Gastroesophageal sphincter (tissue), 4 donors: ENCODE measurements around the gene UNKL. TPM values are rescaled to one million over a fixed set of nuclear protein-coding genes. Genes with fewer than 3 reads are reported as not detected.

Source experiments
- ATAC-seq: fragments of 150-250 bp; one replicate; pipeline ENCODE4 v1.9.1; 2016; ENCODE audit warnings: mild to moderate bottlenecking, moderate library complexity
- H3K27ac ChIP-seq, 4 donors: fragments of 200-600 bp; sonication (generic) in 3 of 4; 1 replicate in 3 of 4; 2 replicates in 1 of 4; pipeline ENCODE4 v1.5.1; 2016 to 2019
- H3K27me3 ChIP-seq: fragments of 200-600 bp; sonication (generic); one replicate; pipeline ENCODE4 v1.5.1; 2019
- H3K36me3 ChIP-seq, 2 donors: fragments of 200-600 bp; sonication (generic); one replicate each; pipeline ENCODE4 v1.5.1; 2019; ENCODE audit warnings: control low read depth in 1 of 2
- H3K4me1 ChIP-seq, 3 donors: fragments of 200-600 bp; sonication (generic); 1 replicate in 2 of 3; 2 replicates in 1 of 3; pipeline ENCODE4 v1.5.1; 2016 to 2019; ENCODE audit warnings: control low read depth in 2 of 3
- H3K4me3 ChIP-seq, 2 donors: fragments of 200-600 bp; sonication (generic); one replicate each; pipeline ENCODE4 v1.5.1; 2019; ENCODE audit warnings: mild to moderate bottlenecking in 1 of 2, moderate library complexity in 1 of 2
- H3K9me3 ChIP-seq, 3 donors: fragments of 200-600 bp; sonication (generic); one replicate each; pipeline ENCODE4 v1.5.1; 2017 to 2019; ENCODE audit warnings: control low read depth in 2 of 3
- EP300 ChIP-seq: sonication (generic); formaldehyde crosslinking; IDR thresholded peaks from one replicate; pipeline ENCODE4 v1.6.1; 2017; ENCODE audit warnings: antibody characterized with exemption, mild to moderate bottlenecking
- POLR2A ChIP-seq, 2 donors: fragments of 450-650 bp; IDR thresholded peaks; one replicate each; pipeline ENCODE4 v1.6.1; 2017; ENCODE audit warnings: antibody characterized with exemption in 2 of 2, mild to moderate bottlenecking in 2 of 2, moderate library complexity in 1 of 2
- POLR2AphosphoS5 ChIP-seq: sonication (generic); formaldehyde crosslinking; IDR thresholded peaks from one replicate; pipeline ENCODE4 v1.6.1; 2017; ENCODE audit warnings: antibody characterized with exemption
- WGBS, 2 donors: methylation state at CpG; one replicate each; pipeline ENCODE4 v1.1.5; 2018; ENCODE audit warnings: low coverage in 1 of 2; 5-methylcytosine and 5-hydroxymethylcytosine counted together
- total RNA-seq, 4 donors: library from RNA; depleted of rRNA; stranded (reverse); fragments of >200 nt; gene quantifications; one replicate each; pipeline ENCODE4 v1.1.0, GENCODE V29; 2016
- TF ChIP-seq, protein P1 (sequence below), 4 experiments: fragments of 200-600 bp in 2 of 4; fragments of 450-650 bp in 2 of 4; sonication (generic) in 1 of 4; IDR thresholded peaks; one replicate each; pipeline ENCODE4 v1.5.1; 2017 to 2019; ENCODE audit warnings: antibody characterized with exemption in 4 of 4, mild to moderate bottlenecking in 2 of 4, moderate library complexity in 2 of 4

Gene UNKL
- total RNA-seq, 4 donors from 2014 or later: 12.3 to 29.4 (median 16.4) TPM

DNA sequence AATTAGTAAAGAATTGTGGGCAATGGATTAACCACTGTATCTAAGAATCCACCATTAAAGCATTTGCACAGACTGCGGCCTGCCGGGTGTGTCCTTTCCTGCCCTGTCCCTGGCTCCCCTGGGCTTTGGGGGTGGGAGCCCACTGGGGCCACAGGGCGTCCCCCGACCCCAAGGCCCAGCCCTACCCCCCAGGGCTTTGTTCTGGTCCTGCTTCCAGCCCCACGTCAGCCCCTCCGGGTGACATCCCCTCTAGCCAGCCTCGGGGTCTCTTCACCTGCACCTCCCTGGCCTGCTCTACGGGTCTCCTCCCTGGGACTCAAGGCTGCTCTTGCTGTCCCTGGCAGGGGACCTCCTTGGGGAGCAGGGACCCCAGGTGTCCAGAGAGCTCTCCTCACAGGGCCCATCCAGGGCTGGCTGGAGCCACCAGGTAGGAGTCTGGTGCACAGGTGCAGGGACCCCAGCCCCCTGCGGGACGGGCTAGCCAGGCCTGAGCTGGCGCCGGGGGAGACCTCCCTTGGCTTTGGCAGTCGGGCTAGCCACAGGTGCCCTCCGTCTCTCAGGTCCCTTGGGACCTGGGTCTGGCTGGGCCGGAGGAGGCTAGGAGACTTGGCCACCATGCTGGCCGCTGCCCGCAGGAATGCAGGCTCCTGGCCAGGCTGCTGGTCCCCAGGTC is 87.4 kb downstream of the UNKL start:
- peaks cover 0 to 10% (median 7%) of the 10 kb centered on the region in 3 donors for H3K4me1 ChIP-seq
- ATAC-seq: no peak
- peaks cover 0 to 56% of the 10 kb centered on the region in 2 donors for H3K36me3 ChIP-seq
- H3K4me3 ChIP-seq: no peak overlapping the region
- TF ChIP-seq EP300: no peak
- TF ChIP-seq POLR2A (IDR thresholded peaks at IDR 0.05): no peak
- TF ChIP-seq POLR2AphosphoS5: no peak
- no CpG with 5 or more reads among the region's 17 CpGs for WGBS, 2 donors
- H3K27me3 ChIP-seq: peaks cover 18% of the 10 kb centered on the region
- H3K9me3 ChIP-seq: peaks cover 0 to 10% (median 0%) of the 10 kb centered on the region in 3 donors
- no peak overlapping the region for H3K27ac ChIP-seq

- no peak for ATAC-seq
Observed at GRCh38 chr16:1326391-1326790, 88.1 kb downstream of the UNKL start.

DNA sequence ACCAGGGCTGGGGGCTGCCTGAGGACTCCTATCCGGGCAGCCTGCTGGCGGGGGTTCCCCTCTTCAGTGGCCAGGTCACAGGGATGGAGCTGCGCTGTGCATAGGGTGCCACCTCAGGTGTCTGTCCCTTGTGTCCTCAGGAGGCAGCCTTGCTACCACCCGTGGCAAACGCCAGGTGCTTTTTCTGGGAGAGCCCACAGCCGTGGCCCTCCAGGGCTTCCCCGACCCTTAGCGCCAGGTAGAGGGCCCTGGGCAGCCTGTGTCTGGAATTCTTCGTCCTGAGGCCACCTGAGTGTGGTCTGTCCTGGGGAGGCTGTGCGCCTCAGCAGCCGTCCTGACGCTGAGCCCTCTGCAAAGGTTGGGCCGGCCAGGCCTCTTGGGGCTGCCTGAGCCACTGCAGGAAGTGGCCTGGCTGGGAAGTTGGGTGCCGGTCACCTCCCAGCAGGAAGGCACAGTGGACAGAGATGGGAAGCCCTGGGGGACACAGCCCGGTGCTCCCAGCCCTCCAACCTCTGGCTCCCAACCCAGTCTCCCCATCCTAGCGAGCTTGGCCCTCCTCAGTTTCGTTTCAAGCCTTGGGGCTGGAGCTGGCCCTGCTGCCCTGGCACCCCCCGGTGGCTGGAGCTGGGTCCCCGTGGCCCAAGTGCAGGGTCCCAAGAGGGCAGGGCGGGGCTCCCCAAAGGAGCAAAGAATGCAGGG is 88.7 kb downstream of the UNKL start:
- no peak overlapping the region for H3K4me3 ChIP-seq
- no peaks in the 10 kb centered on the region for H3K4me1 ChIP-seq
- no peak overlapping the region for H3K27ac ChIP-seq
- peaks cover 0 to 7% (median 0%) of the 10 kb centered on the region in 3 donors for H3K9me3 ChIP-seq
- no peak for ATAC-seq
- H3K27me3 ChIP-seq: peaks cover 6% of the 10 kb centered on the region
- peaks cover 0 to 68% of the 10 kb centered on the region in 2 donors for H3K36me3 ChIP-seq
- no CpG with 5 or more reads among the region's 20 CpGs for WGBS, 2 donors
- TF ChIP-seq EP300 (no peak), POLR2A (IDR thresholded peaks at IDR 0.05) (no peak), POLR2AphosphoS5 (no peak)
- TF ChIP-seq, protein P1, sequence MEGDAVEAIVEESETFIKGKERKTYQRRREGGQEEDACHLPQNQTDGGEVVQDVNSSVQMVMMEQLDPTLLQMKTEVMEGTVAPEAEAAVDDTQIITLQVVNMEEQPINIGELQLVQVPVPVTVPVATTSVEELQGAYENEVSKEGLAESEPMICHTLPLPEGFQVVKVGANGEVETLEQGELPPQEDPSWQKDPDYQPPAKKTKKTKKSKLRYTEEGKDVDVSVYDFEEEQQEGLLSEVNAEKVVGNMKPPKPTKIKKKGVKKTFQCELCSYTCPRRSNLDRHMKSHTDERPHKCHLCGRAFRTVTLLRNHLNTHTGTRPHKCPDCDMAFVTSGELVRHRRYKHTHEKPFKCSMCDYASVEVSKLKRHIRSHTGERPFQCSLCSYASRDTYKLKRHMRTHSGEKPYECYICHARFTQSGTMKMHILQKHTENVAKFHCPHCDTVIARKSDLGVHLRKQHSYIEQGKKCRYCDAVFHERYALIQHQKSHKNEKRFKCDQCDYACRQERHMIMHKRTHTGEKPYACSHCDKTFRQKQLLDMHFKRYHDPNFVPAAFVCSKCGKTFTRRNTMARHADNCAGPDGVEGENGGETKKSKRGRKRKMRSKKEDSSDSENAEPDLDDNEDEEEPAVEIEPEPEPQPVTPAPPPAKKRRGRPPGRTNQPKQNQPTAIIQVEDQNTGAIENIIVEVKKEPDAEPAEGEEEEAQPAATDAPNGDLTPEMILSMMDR (IDR thresholded peaks at IDR 0.05): no peak

More at GRCh38 chr16:1326391-1326790, 88.1 kb downstream of the UNKL start:
- H3K9me3 ChIP-seq: peaks cover 0 to 10% (median 0%) of the 10 kb centered on the region in 3 donors
- H3K4me1 ChIP-seq: peaks cover 0 to 3% (median under 1%) of the 10 kb centered on the region in 3 donors
- WGBS, 2 donors: 79% methylated on average over 5 to 7 of the region's 17 CpGs
- peaks cover 11% of the 10 kb centered on the region for H3K27me3 ChIP-seq
- TF ChIP-seq POLR2A (IDR thresholded peaks at IDR 0.05) (no peak), EP300 (no peak), POLR2AphosphoS5 (no peak)
- TF ChIP-seq, protein P1 (IDR thresholded peaks at IDR 0.05): no peak
- peaks cover 0 to 63% of the 10 kb centered on the region in 2 donors for H3K36me3 ChIP-seq
- no peak overlapping the region for H3K27ac ChIP-seq
- no peak overlapping the region for H3K4me3 ChIP-seq

- H3K27ac ChIP-seq: no peak overlapping the region
- 72 to 84% methylated on average over 3 to 6 of the region's 15 CpGs for WGBS, 2 donors
- H3K27me3 ChIP-seq: peaks cover under 1% of the 10 kb centered on the region
- no peak overlapping the region for H3K4me3 ChIP-seq
- TF ChIP-seq POLR2AphosphoS5: no peak
- H3K4me1 ChIP-seq: no peaks in the 10 kb centered on the region
- H3K9me3 ChIP-seq: peaks cover 0 to 1% (median 0%) of the 10 kb centered on the region in 3 donors
- ATAC-seq: no peak
- peaks cover 0 to 74% of the 10 kb centered on the region in 2 donors for H3K36me3 ChIP-seq
Observed at GRCh38 chr16:1325261-1325660, 89.2 kb downstream of the UNKL start.

DNA sequence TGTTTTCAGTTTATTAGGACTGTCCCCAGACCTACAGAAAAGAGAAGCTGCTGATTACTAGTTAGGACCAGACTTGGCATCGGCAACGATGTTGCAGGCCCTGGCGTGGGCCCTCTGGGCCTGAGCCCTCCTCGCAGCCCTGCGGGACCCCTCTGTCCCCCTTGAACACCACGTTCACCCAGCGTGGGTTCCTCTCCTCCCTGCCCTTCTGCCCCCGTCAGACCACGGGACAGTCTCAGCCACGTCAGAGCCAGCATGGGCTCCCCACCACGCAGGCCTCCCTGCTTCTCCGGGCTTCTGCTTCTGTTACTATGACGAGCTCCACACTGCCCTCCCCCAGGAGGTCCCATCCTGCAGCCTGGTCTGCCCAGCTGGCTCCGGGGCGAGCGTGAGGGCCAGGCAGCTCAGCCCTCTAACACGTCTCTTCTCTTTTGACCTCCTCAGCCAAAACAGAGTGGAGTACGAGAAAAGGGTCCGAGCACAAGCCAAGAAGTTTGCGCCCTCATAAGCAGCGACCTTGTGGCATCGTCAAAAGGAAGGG is 90.1 kb downstream of the UNKL start:
- H3K9me3 ChIP-seq: no peaks in the 10 kb centered on the region
- H3K27me3 ChIP-seq: no peaks in the 10 kb centered on the region
- TF ChIP-seq, protein P1 (IDR thresholded peaks at IDR 0.05): no peak
- TF ChIP-seq POLR2AphosphoS5 (no peak), EP300 (no peak), POLR2A (IDR thresholded peaks at IDR 0.05) (no peak)
- H3K4me3 ChIP-seq: no peak overlapping the region
- peaks cover 0 to 83% of the 10 kb centered on the region in 2 donors for H3K36me3 ChIP-seq
- H3K4me1 ChIP-seq: no peaks in the 10 kb centered on the region
- no peak for ATAC-seq
- no peak overlapping the region for H3K27ac ChIP-seq
- WGBS, 2 donors: 40 to 80% methylated on average over 2 to 18 of the region's 22 CpGs
